ENCODE data around the gene KCNMB1.

DNA sequence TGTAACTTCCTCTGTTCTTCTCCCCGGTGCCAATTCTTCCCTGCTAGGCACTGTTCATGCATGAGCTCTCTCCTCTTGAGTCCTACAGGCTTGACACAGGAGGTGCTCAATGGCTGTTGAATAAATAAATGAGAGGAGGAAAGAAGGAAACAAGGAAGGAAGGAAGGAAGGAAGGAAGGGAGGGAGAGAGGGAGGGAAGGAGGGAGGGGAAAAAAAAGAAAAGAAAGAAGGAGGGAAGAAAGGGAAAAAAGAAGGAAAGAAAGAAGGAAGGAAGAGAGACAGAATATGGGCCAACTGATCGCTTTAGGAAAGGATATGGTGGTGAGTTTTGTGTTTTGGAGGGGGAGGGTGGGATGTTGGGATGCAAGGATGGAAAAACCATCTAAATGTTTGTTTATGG lies 6.4 kb downstream of the KCNMB1 start:
- no peak for TF ChIP-seq POLR2AphosphoS5 (IDR thresholded peaks at IDR 0.05)
- TF ChIP-seq, protein P1, sequence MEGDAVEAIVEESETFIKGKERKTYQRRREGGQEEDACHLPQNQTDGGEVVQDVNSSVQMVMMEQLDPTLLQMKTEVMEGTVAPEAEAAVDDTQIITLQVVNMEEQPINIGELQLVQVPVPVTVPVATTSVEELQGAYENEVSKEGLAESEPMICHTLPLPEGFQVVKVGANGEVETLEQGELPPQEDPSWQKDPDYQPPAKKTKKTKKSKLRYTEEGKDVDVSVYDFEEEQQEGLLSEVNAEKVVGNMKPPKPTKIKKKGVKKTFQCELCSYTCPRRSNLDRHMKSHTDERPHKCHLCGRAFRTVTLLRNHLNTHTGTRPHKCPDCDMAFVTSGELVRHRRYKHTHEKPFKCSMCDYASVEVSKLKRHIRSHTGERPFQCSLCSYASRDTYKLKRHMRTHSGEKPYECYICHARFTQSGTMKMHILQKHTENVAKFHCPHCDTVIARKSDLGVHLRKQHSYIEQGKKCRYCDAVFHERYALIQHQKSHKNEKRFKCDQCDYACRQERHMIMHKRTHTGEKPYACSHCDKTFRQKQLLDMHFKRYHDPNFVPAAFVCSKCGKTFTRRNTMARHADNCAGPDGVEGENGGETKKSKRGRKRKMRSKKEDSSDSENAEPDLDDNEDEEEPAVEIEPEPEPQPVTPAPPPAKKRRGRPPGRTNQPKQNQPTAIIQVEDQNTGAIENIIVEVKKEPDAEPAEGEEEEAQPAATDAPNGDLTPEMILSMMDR (IDR thresholded peaks at IDR 0.05) = no peak
- TF ChIP-seq EP300 (IDR thresholded peaks at IDR 0.05) = no peak
